Fibroblast of lung (primary cell): ENCODE data around the gene OPA1. TPM values are rescaled to one million over a fixed set of nuclear protein-coding genes. Genes with fewer than 3 reads are reported as not detected.

Experiments
- DNase-seq, 2 donors: peaks; one replicate each; pipeline versions ENCODE4 v3.0.0 to v3.0.0-alpha.2; 2010; ENCODE audit warnings: low read depth in 2 of 2
- H2AFZ ChIP-seq: 2 replicates; pipeline ENCODE4 v1.5.1; 2012; ENCODE audit warnings: low read length, control low read depth, inconsistent platforms
- H3K27ac ChIP-seq: 2 replicates; pipeline ENCODE4 v1.5.1; 2011; ENCODE audit warnings: low read length, control low read depth; ENCODE audit not compliant: insufficient read depth
- H3K27me3 ChIP-seq: 2 replicates; pipeline ENCODE4 v1.5.1; 2011; ENCODE audit warnings: mild to moderate bottlenecking, low read length; ENCODE audit not compliant: control insufficient read depth, insufficient read depth
- H3K36me3 ChIP-seq: 2 replicates; pipeline ENCODE4 v1.5.1; 2011; ENCODE audit warnings: low read length; ENCODE audit not compliant: control insufficient read depth, insufficient read depth
- H3K4me1 ChIP-seq: 2 replicates; pipeline ENCODE4 v1.5.1; 2011; ENCODE audit warnings: low read length; ENCODE audit not compliant: control insufficient read depth, insufficient read depth; ENCODE audit errors: extremely low read depth
- H3K4me2 ChIP-seq: 2 replicates; pipeline ENCODE4 v1.5.1; 2011; ENCODE audit warnings: low read length, control low read depth; ENCODE audit not compliant: insufficient read depth; ENCODE audit errors: extremely low read depth
- H3K4me3 ChIP-seq, 4 experiments: fragments of 200-600 bp in 1 of 4; sonication (generic) in 1 of 4; replicated peaks in 1 of 4; 2 replicates each; pipeline ENCODE4 v1.5.1; 2011 to 2016; ENCODE audit warnings: low read length in 4 of 4, low read depth in 3 of 4, mild to moderate bottlenecking in 3 of 4, control low read depth in 2 of 4, inconsistent platforms in 1 of 4, mixed read lengths in 1 of 4; ENCODE audit not compliant: insufficient read depth in 1 of 4; ENCODE audit errors: control extremely low read depth in 1 of 4
- H3K79me2 ChIP-seq: 2 replicates; pipeline ENCODE4 v1.5.1; 2012; ENCODE audit warnings: mild to moderate bottlenecking, low read length, inconsistent platforms; ENCODE audit not compliant: control insufficient read depth, insufficient read depth
- H3K9ac ChIP-seq: 2 replicates; pipeline ENCODE4 v1.5.1; 2011; ENCODE audit warnings: mild to moderate bottlenecking, low read length, control low read depth; ENCODE audit not compliant: insufficient read depth
- H3K9me3 ChIP-seq: 2 replicates; pipeline ENCODE4 v1.5.1; 2012; ENCODE audit warnings: low read depth, low read length; ENCODE audit not compliant: control insufficient read depth, insufficient read depth
- H4K20me1 ChIP-seq: 2 replicates; pipeline ENCODE4 v1.5.1; 2011; ENCODE audit warnings: low read length; ENCODE audit not compliant: control insufficient read depth, insufficient read depth; ENCODE audit errors: extremely low read depth
- EZH2 ChIP-seq: IDR thresholded peaks from 2 replicates; pipeline ENCODE4 v1.5.1; 2012; ENCODE audit warnings: low read length, control low read depth, mild to moderate bottlenecking; ENCODE audit errors: missing control alignments
- polyA plus RNA-seq, 2 donors: library from polyadenylated mRNA; depleted of rRNA in 1 of 2; stranded (reverse) in 1 of 2; unstranded in 1 of 2; fragments of >200 nt; gene quantifications; 2 replicates each; pipeline ENCODE4 v1.2.1, GENCODE V29; 2011 to 2012; ENCODE audit warnings: missing spikeins in 1 of 2
- total RNA-seq: library from RNA; depleted of rRNA; stranded (reverse); fragments of >200 nt; gene quantifications from 2 replicates; pipeline ENCODE4 v1.2.1, GENCODE V29; 2014
- TF ChIP-seq, protein P1 (sequence below), 2 donors: IDR thresholded peaks in 1 of 2; conservative IDR thresholded peaks in 1 of 2; 1 replicate in 1 of 2; 2 replicates in 1 of 2; pipeline ENCODE4 v1.5.1; 2011 to 2012; ENCODE audit warnings: low read length in 2 of 2, control low read depth in 1 of 2, inconsistent platforms in 1 of 2, low read depth in 1 of 2, mild to moderate bottlenecking in 1 of 2

The OPA1 gene
- total and polyA plus RNA-seq, 2 donors (not counting 1 experiment from before 2014, with no cell fraction given), result 40.6 to 63.9 TPM

DNA sequence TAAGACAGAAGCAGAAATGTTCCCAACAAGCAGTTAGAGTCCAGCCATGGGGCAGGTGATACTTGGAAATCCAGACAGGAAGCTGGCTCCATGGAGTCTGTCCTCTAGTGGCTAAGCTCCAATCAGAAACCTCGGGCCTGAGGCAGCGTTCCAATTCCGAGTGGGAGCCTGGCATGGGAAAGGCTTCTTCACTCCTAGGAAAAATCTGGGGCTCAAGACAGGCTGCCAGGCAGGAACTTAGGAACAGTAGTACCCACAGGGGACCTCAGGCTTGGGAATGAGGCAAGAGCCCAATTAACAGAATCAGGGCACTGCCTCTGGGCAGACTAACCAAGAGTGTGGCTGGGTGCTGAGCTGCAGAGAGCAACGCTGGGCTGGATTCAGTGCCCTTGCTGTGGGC lies 32.1 kb upstream of the OPA1 start:
- no peaks in the 10 kb centered on the region for H3K4me1 ChIP-seq
- TF ChIP-seq, protein P1, sequence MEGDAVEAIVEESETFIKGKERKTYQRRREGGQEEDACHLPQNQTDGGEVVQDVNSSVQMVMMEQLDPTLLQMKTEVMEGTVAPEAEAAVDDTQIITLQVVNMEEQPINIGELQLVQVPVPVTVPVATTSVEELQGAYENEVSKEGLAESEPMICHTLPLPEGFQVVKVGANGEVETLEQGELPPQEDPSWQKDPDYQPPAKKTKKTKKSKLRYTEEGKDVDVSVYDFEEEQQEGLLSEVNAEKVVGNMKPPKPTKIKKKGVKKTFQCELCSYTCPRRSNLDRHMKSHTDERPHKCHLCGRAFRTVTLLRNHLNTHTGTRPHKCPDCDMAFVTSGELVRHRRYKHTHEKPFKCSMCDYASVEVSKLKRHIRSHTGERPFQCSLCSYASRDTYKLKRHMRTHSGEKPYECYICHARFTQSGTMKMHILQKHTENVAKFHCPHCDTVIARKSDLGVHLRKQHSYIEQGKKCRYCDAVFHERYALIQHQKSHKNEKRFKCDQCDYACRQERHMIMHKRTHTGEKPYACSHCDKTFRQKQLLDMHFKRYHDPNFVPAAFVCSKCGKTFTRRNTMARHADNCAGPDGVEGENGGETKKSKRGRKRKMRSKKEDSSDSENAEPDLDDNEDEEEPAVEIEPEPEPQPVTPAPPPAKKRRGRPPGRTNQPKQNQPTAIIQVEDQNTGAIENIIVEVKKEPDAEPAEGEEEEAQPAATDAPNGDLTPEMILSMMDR (conservative IDR thresholded peaks at IDR 0.05 in 1 of 2, IDR thresholded peaks at IDR 0.05 in 1 of 2; ENCODE audit: low read depth in 1 of 2, low read length in 2 of 2), result no peak
- no peak for TF ChIP-seq EZH2
- H3K27me3 ChIP-seq, result no peaks in the 10 kb centered on the region
- no peaks in the 10 kb centered on the region for H3K36me3 ChIP-seq
- H2AFZ ChIP-seq, result no peak overlapping the region
- H4K20me1 ChIP-seq, result no peaks in the 10 kb centered on the region
- H3K4me3 ChIP-seq, result no peak overlapping the region
- H3K27ac ChIP-seq, result no peak overlapping the region
- H3K9me3 ChIP-seq, result no peaks in the 10 kb centered on the region
- H3K4me2 ChIP-seq, result no peak overlapping the region
- H3K9ac ChIP-seq, result no peak overlapping the region
- no peak for DNase-seq
- no peaks in the 10 kb centered on the region for H3K79me2 ChIP-seq

DNA sequence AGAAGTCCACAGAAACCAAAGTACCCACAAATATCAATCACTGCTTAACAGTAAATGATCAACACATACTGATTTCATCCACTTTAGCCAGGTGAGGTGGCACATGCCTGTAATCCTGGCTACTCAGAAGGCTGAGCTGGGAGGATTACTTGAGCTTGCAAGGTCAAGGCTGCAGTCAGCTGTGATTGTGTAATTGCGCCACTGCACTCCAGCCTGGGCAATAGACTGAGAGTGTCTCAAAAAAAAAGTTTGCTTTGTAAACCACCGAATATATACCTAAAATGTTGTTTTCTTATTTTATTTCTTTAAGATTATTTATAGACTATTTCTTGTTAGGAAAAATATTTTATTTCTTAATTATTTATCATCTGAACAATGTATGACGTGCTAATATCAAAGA lies 29.6 kb upstream of the OPA1 start:
- no peak for DNase-seq
- Histone ChIP-seq H3K4me2 (no peak overlapping the region), H3K9ac (no peak overlapping the region), H3K36me3 (no peaks in the 10 kb centered on the region), H3K79me2 (no peaks in the 10 kb centered on the region), H3K27me3 (no peaks in the 10 kb centered on the region), H3K27ac (no peak overlapping the region), H3K4me3 (no peak overlapping the region), H4K20me1 (no peaks in the 10 kb centered on the region), H2AFZ (no peak overlapping the region), H3K4me1 (no peaks in the 10 kb centered on the region), H3K9me3 (no peaks in the 10 kb centered on the region)
- TF ChIP-seq EZH2, result no peak
- TF ChIP-seq, protein P1 (conservative IDR thresholded peaks at IDR 0.05 in 1 of 2, IDR thresholded peaks at IDR 0.05 in 1 of 2; ENCODE audit: low read depth in 1 of 2, low read length in 2 of 2), result no peak

DNA sequence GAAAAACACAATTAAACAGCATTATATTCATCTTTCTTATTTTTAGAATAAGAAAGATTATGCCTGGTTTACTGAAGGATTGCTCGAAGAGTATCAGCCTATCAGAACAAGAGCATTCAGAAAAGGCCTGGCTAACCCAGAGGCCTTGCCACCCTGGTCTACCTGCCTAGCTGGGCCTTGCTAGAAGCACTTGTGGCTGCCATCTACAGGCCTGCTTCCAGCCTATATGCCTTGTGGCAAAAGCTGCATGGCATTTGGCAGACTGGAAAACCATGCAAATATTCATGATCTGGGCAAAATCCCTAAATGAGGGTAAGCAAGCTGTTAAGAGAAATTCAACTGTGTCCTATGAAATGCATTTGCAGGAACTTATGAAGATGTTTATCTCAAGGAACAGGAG lies 29.0 kb upstream of the OPA1 start:
- H3K4me3 ChIP-seq, result no peak overlapping the region

More for the DNA sequence above, 29.0 kb upstream of the OPA1 start:
- Histone ChIP-seq H2AFZ (no peak overlapping the region), H3K79me2 (no peaks in the 10 kb centered on the region), H3K9ac (no peak overlapping the region), H3K36me3 (no peaks in the 10 kb centered on the region), H3K9me3 (no peaks in the 10 kb centered on the region), H3K27ac (no peak overlapping the region), H3K4me1 (no peaks in the 10 kb centered on the region), H4K20me1 (no peaks in the 10 kb centered on the region), H3K4me2 (no peak overlapping the region), H3K27me3 (no peaks in the 10 kb centered on the region)
- TF ChIP-seq EZH2, result no peak
- TF ChIP-seq, protein P1 (conservative IDR thresholded peaks at IDR 0.05 in 1 of 2, IDR thresholded peaks at IDR 0.05 in 1 of 2; ENCODE audit: low read depth in 1 of 2, low read length in 2 of 2), result no peak
- no peak for DNase-seq
